Sigmoid colon (tissue), 4 donors: Measurements from ENCODE around the gene CHMP1A.

ENCODE experiments used
- CTCF ChIP-seq, 4 experiments: fragments of 450-650 bp in 3 of 4; fragments of 200-600 bp in 1 of 4; IDR thresholded peaks; one replicate each; pipeline ENCODE4 v1.5.1; 2016 to 2019; ENCODE audit warnings: antibody characterized with exemption in 4 of 4, mild to moderate bottlenecking in 3 of 4, moderate library complexity in 2 of 4
- EP300 ChIP-seq, 4 donors: sonication (generic); formaldehyde crosslinking; IDR thresholded peaks; one replicate each; pipeline ENCODE4 v1.6.1; 2017; ENCODE audit warnings: antibody characterized with exemption in 4 of 4
- POLR2AphosphoS5 ChIP-seq, 4 donors: sonication (generic); formaldehyde crosslinking; IDR thresholded peaks; one replicate each; pipeline ENCODE4 v1.6.1; 2017; ENCODE audit warnings: antibody characterized with exemption in 4 of 4

GRCh38 chr16:89700649-89701424, 43.3 kb upstream of the CHMP1A start:
- no peak for TF ChIP-seq CTCF (IDR thresholded peaks at IDR 0.05)
- no peak for TF ChIP-seq EP300 (IDR thresholded peaks at IDR 0.05)
- TF ChIP-seq POLR2AphosphoS5 (IDR thresholded peaks at IDR 0.05): peak in 1 of 4 donors; percentile 16
